Parathyroid adenoma (tissue), 2 donors: Measurements from ENCODE around the gene KRT24.

ENCODE experiments used
- H2AFZ ChIP-seq: fragments of 300-600 bp; sonication (generic); one replicate; pipeline ENCODE4 v1.7.0; 2017; ENCODE audit warnings: antibody characterized with exemption, mild to moderate bottlenecking
- H3K27ac ChIP-seq: fragments of 300-600 bp; sonication (generic); one replicate; pipeline ENCODE4 v1.7.0; 2017
- H3K27me3 ChIP-seq: fragments of 300-600 bp; sonication (generic); one replicate; pipeline ENCODE4 v1.7.0; 2017; ENCODE audit warnings: low read length; ENCODE audit not compliant: control insufficient read depth, insufficient read depth
- H3K36me3 ChIP-seq: fragments of 300-600 bp; sonication (generic); one replicate; pipeline ENCODE4 v1.7.0; 2017; ENCODE audit warnings: low read length; ENCODE audit not compliant: control insufficient read depth, insufficient read depth
- H3K4me1 ChIP-seq: fragments of 300-600 bp; sonication (generic); one replicate; pipeline ENCODE4 v1.7.0; 2017; ENCODE audit warnings: control low read depth
- H3K4me2 ChIP-seq: fragments of 300-600 bp; sonication (generic); one replicate; pipeline ENCODE4 v1.7.0; 2017; ENCODE audit warnings: low read length
- H3K4me3 ChIP-seq: fragments of 300-600 bp; sonication (generic); one replicate; pipeline ENCODE4 v1.7.0; 2017; ENCODE audit warnings: low read depth, low read length
- H3K79me2 ChIP-seq: fragments of 300-600 bp; sonication (generic); one replicate; pipeline ENCODE4 v1.7.0; 2017; ENCODE audit warnings: control low read depth
- H3K9ac ChIP-seq: fragments of 300-600 bp; sonication (generic); one replicate; pipeline ENCODE4 v1.7.0; 2017; ENCODE audit warnings: mild to moderate bottlenecking
- H3K9me3 ChIP-seq: fragments of 300-600 bp; sonication (generic); one replicate; pipeline ENCODE4 v1.7.0; 2017; ENCODE audit warnings: low read length; ENCODE audit not compliant: control insufficient read depth
- TF ChIP-seq, protein P1 (sequence below): fragments of 300-600 bp; sonication (generic); IDR thresholded peaks from one replicate; pipeline ENCODE4 v1.7.0; 2017; ENCODE audit warnings: antibody characterized with exemption, mild to moderate bottlenecking
- donor health status: primary hyperparathyroidism.

KRT24 gene

DNA sequence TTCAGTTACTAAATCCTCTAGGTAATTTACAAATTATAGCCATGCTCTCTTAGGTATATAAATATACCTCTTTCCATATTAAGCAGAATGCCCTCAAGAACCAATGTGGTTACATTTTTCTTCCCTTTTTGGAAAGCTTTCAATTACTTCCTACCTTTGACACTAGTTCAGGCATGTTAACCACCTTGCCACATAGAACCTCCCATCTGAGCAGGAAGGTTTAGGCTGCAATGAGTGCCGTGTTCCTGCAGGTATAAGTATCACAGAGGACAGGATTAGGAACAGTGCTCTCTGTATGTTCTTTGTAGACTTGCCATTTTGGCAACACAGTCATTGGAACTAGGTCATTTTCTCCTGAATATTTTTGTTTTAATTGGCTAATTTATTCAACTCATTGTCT lies 31.5 kb upstream of the KRT24 start:
- H3K36me3 ChIP-seq = no peaks in the 10 kb centered on the region
- TF ChIP-seq, protein P1, sequence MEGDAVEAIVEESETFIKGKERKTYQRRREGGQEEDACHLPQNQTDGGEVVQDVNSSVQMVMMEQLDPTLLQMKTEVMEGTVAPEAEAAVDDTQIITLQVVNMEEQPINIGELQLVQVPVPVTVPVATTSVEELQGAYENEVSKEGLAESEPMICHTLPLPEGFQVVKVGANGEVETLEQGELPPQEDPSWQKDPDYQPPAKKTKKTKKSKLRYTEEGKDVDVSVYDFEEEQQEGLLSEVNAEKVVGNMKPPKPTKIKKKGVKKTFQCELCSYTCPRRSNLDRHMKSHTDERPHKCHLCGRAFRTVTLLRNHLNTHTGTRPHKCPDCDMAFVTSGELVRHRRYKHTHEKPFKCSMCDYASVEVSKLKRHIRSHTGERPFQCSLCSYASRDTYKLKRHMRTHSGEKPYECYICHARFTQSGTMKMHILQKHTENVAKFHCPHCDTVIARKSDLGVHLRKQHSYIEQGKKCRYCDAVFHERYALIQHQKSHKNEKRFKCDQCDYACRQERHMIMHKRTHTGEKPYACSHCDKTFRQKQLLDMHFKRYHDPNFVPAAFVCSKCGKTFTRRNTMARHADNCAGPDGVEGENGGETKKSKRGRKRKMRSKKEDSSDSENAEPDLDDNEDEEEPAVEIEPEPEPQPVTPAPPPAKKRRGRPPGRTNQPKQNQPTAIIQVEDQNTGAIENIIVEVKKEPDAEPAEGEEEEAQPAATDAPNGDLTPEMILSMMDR = no peak
- no peak overlapping the region for H3K4me3 ChIP-seq
- H3K9me3 ChIP-seq = no peaks in the 10 kb centered on the region
- no peaks in the 10 kb centered on the region for H3K4me1 ChIP-seq
- no peaks in the 10 kb centered on the region for H3K79me2 ChIP-seq
- no peaks in the 10 kb centered on the region for H3K27me3 ChIP-seq
- H3K27ac ChIP-seq = no peak overlapping the region
- H2AFZ ChIP-seq = no peak overlapping the region
- no peak overlapping the region for H3K9ac ChIP-seq
- no peak overlapping the region for H3K4me2 ChIP-seq

DNA sequence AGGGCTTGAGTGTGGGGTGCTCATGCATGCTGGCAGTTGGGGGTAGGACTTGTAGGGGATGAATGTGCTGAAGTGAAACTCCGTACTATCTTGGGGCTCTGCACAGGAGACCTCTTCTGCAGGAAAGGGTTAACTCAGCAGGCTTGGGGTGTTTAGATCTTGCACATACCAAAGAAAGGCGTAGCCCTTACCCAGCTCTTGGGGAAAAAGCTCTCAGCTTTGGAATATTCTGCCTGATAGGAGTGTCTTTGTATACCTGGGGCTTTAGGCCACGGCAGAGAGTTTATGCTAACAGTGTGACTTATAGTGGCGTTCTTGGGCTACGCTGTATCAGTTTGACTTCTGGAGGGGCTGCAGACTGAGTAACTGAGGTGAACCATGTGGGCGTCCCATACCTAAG lies 30.5 kb upstream of the KRT24 start:
- Histone ChIP-seq H3K9me3 (no peaks in the 10 kb centered on the region), H3K27ac (no peak overlapping the region), H3K4me1 (no peaks in the 10 kb centered on the region), H3K36me3 (no peaks in the 10 kb centered on the region), H3K9ac (no peak overlapping the region), H3K4me3 (no peak overlapping the region), H2AFZ (no peak overlapping the region), H3K4me2 (no peak overlapping the region), H3K27me3 (no peaks in the 10 kb centered on the region), H3K79me2 (no peaks in the 10 kb centered on the region)
- TF ChIP-seq, protein P1 = no peak

DNA sequence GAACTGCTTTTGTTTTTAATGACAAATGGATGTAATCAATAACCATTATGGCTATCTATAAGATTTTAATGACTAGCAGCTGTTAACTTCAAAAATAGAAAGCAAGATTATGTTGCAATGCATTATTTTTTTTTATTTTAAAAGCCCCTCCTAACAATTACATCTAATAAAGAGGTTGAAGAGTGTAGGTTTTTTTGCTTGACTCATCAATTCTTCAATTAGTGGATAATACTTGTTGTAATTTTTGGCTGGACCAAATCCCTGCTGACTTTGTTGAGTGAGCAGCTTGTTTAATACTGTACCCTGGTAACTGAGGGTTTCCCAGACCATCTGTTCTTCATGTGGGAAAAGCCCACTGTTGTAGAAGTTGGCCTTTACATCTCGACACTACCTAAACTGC lies 27.4 kb upstream of the KRT24 start:
- Histone ChIP-seq H3K79me2 (no peaks in the 10 kb centered on the region), H3K9me3 (no peaks in the 10 kb centered on the region), H2AFZ (no peak overlapping the region), H3K9ac (no peak overlapping the region), H3K27ac (no peak overlapping the region), H3K27me3 (no peaks in the 10 kb centered on the region), H3K4me1 (no peaks in the 10 kb centered on the region), H3K4me3 (no peak overlapping the region), H3K4me2 (no peak overlapping the region), H3K36me3 (no peaks in the 10 kb centered on the region)
- TF ChIP-seq, protein P1 = no peak

DNA sequence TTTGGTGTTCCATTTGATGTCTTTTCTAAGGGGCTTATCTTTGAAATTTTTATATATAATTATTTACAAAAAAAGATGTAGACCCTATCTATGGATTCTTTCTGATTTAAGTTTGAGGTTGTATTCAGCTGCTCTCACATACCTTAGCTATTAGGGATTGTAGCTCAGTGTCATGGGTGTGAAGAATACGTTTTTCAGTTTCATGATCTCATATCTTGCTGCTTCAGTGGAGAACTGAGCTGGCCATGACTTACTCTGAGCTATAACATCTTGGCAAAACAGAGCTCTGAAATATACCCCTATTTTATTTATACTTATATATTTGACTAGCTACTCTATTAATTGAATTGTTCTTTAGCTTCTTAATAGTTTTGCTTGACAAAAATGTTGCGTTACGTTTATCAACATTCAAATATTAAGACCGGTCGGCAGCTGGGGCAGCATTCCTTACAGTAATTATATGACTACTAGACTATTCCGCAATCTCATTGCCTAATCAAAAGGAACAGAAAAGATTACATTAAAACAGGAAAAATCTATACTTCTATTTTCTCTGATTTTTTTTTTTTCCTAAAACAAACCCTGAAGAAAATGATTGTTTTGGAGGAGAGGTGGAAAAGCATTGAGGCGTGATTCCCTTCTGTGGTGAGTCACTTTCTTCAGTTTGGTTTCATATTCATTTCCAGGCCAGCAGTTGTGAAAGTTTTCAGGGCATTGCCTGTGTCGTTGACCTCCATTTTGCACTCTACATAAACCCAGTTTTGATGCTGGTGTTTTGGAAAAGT lies 24.1 kb upstream of the KRT24 start:
- Histone ChIP-seq H3K4me2 (no peak overlapping the region), H3K9ac (no peak overlapping the region), H2AFZ (no peak overlapping the region), H3K27me3 (no peaks in the 10 kb centered on the region), H3K27ac (no peak overlapping the region), H3K4me1 (no peaks in the 10 kb centered on the region), H3K79me2 (no peaks in the 10 kb centered on the region), H3K9me3 (no peaks in the 10 kb centered on the region), H3K4me3 (no peak overlapping the region), H3K36me3 (no peaks in the 10 kb centered on the region)
- TF ChIP-seq, protein P1 = no peak

DNA sequence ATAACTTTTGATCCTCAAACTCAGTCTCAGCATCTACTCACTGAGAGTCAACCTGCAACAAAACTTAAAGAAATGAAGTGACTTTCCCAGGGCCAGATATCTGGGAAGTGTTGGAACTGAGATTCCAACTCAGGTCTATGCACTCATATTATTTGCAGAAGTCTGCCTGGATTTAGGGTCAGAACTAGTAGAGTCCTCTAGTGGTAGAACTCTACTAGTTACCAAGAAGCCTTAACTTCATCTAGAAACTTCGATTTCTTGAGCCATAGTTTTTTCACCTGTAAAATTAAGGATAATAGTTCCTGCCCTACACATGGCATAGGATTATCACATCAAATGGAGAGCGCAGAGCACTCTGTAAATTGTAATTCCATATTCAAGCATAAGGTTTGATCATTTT lies 23.4 kb upstream of the KRT24 start:
- TF ChIP-seq, protein P1 = peak; percentile 16
- H3K9me3 ChIP-seq = no peaks in the 10 kb centered on the region
- H3K36me3 ChIP-seq = no peaks in the 10 kb centered on the region
- no peaks in the 10 kb centered on the region for H3K4me1 ChIP-seq
- H3K9ac ChIP-seq = no peak overlapping the region
- H3K27ac ChIP-seq = no peak overlapping the region
- H3K4me2 ChIP-seq = no peak overlapping the region
- no peaks in the 10 kb centered on the region for H3K79me2 ChIP-seq
- no peak overlapping the region for H3K4me3 ChIP-seq
- no peaks in the 10 kb centered on the region for H3K27me3 ChIP-seq
- H2AFZ ChIP-seq = no peak overlapping the region
